Glutamatergic neuron (in vitro differentiated cells): ENCODE measurements around the gene ITPA. TPM values are rescaled to one million over a fixed set of nuclear protein-coding genes. Genes with fewer than 3 reads are reported as not detected.

Experiments used
- DNase-seq: peaks from one replicate; pipeline ENCODE4 v3.0.0; 2022
- H3K27ac Mint-ChIP-seq: one replicate; pipeline ENCODE4 v1.8.0; 2020; ENCODE audit warnings: mild to moderate bottlenecking, mixed read lengths, inconsistent platforms; ENCODE audit not compliant: unreplicated experiment
- H3K27me3 Mint-ChIP-seq: one replicate; pipeline ENCODE4 v1.8.0; 2020; ENCODE audit warnings: mild to moderate bottlenecking, moderate library complexity, mixed read lengths, inconsistent platforms; ENCODE audit not compliant: unreplicated experiment
- H3K36me3 Mint-ChIP-seq: one replicate; pipeline ENCODE4 v1.8.0; 2020; ENCODE audit warnings: mild to moderate bottlenecking, mixed read lengths, inconsistent platforms; ENCODE audit not compliant: unreplicated experiment
- H3K4me1 Mint-ChIP-seq: one replicate; pipeline ENCODE4 v1.8.0; 2020; ENCODE audit warnings: mild to moderate bottlenecking, low read depth, mixed read lengths, inconsistent platforms; ENCODE audit not compliant: unreplicated experiment
- H3K4me3 Mint-ChIP-seq: one replicate; pipeline ENCODE4 v1.8.0; 2020; ENCODE audit warnings: mild to moderate bottlenecking, mixed read lengths, inconsistent platforms; ENCODE audit not compliant: unreplicated experiment
- H3K9me3 Mint-ChIP-seq: one replicate; pipeline ENCODE4 v1.8.0; 2020; ENCODE audit warnings: mild to moderate bottlenecking, moderate library complexity, mixed read lengths, inconsistent platforms; ENCODE audit not compliant: unreplicated experiment
- CTCF ChIP-seq: fragments of 200-600 bp; sonication (generic); IDR thresholded peaks from one replicate; pipeline ENCODE4 v1.5.0; 2021; ENCODE audit not compliant: partially characterized antibody, unreplicated experiment
- total RNA-seq: library from RNA; stranded (reverse); fragmentation: NEBNext Ultra II Directional; extraction: Animal tissue kit (Norgen Biotek cat#: 25700); gene quantifications from one replicate; pipeline ENCODE4 v1.2.1, GENCODE V29; 2021; ENCODE audit not compliant: unreplicated experiment

The ITPA gene
- total RNA-seq, 1 donor from 2014 or later, result 72.1 TPM

- TF ChIP-seq CTCF, result no peak
- peaks cover 16% of the 10 kb centered on the region for H3K4me1 Mint-ChIP-seq
- peak overlapping the region; percentile 88 for H3K27ac Mint-ChIP-seq
- H3K4me3 Mint-ChIP-seq, result peak overlapping the region; percentile 91
- no peaks in the 10 kb centered on the region for H3K36me3 Mint-ChIP-seq
- peaks cover 15% of the 10 kb centered on the region for H3K9me3 Mint-ChIP-seq
- peaks cover 10% of the 10 kb centered on the region for H3K27me3 Mint-ChIP-seq
- DNase-seq, result peak; percentile 98
Observed at GRCh38 chr20:3173610-3174441, 35.5 kb upstream of the ITPA start.

- TF ChIP-seq CTCF, result no peak
- Mint-ChIP-seq H3K27me3 (peaks cover 10% of the 10 kb centered on the region), H3K27ac (peak overlapping the region; percentile 88), H3K36me3 (no peaks in the 10 kb centered on the region), H3K9me3 (peaks cover 15% of the 10 kb centered on the region), H3K4me3 (peak overlapping the region; percentile 91), H3K4me1 (peaks cover 14% of the 10 kb centered on the region)
- no peak for DNase-seq
Observed at GRCh38 chr20:3174442-3175261, 34.6 kb upstream of the ITPA start.

- peaks cover 14% of the 10 kb centered on the region for H3K4me1 Mint-ChIP-seq
- H3K27ac Mint-ChIP-seq, result no peak overlapping the region
- no peaks in the 10 kb centered on the region for H3K36me3 Mint-ChIP-seq
- TF ChIP-seq CTCF, result no peak
- peaks cover 10% of the 10 kb centered on the region for H3K27me3 Mint-ChIP-seq
- H3K9me3 Mint-ChIP-seq, result peaks cover 15% of the 10 kb centered on the region
- no peak for DNase-seq
- H3K4me3 Mint-ChIP-seq, result peak overlapping the region; percentile 91
Observed at GRCh38 chr20:3175270-3175669, 34.0 kb upstream of the ITPA start.

GRCh38 chr20:3177746-3178485 is 31.4 kb upstream of the ITPA start:
- H3K4me1 Mint-ChIP-seq, result peaks cover 7% of the 10 kb centered on the region
- peaks cover 4% of the 10 kb centered on the region for H3K27me3 Mint-ChIP-seq
- H3K27ac Mint-ChIP-seq, result no peak overlapping the region
- peaks cover 6% of the 10 kb centered on the region for H3K9me3 Mint-ChIP-seq
- no peak for DNase-seq
- no peak for TF ChIP-seq CTCF
- no peak overlapping the region for H3K4me3 Mint-ChIP-seq
- no peaks in the 10 kb centered on the region for H3K36me3 Mint-ChIP-seq
